ENCODE results near the gene CEACAM21.

Gene CEACAM21

GRCh38 chr19:41586064-41586463 lies 10.1 kb downstream of the CEACAM21 start:
- no peak for DNase-seq (ENCODE audit: low read depth, low spot score)

- no peak for DNase-seq (ENCODE audit: low read depth, low spot score)
These were observed 11.3 kb downstream of the CEACAM21 start for GRCh38 chr19:41587101-41587837.

GRCh38 chr19:41587838-41588210 lies 11.9 kb downstream of the CEACAM21 start:
- no peak for DNase-seq (ENCODE audit: low read depth, low spot score)

GRCh38 chr19:41588497-41589209 lies 12.7 kb downstream of the CEACAM21 start:
- no peak for DNase-seq (ENCODE audit: low read depth, low spot score)

GRCh38 chr19:41589371-41589770 lies 13.4 kb downstream of the CEACAM21 start:
- DNase-seq (ENCODE audit: low read depth, low spot score) = no peak

- DNase-seq (ENCODE audit: low read depth, low spot score) = no peak
These were observed 15.0 kb downstream of the CEACAM21 start for GRCh38 chr19:41590936-41591335.

- no peak for DNase-seq (ENCODE audit: low read depth, low spot score)
These were observed 16.1 kb downstream of the CEACAM21 start for GRCh38 chr19:41591951-41592562.

- DNase-seq (ENCODE audit: low read depth, low spot score) = no peak
These were observed 19.4 kb downstream of the CEACAM21 start for GRCh38 chr19:41595258-41595889.

- DNase-seq (ENCODE audit: low read depth, low spot score) = no peak
These were observed 19.9 kb downstream of the CEACAM21 start for GRCh38 chr19:41595890-41596280.

- no peak for DNase-seq (ENCODE audit: low read depth, low spot score)
These were observed 21.7 kb downstream of the CEACAM21 start for GRCh38 chr19:41597600-41598041.

- no peak for DNase-seq (ENCODE audit: low read depth, low spot score)
These were observed 23.4 kb downstream of the CEACAM21 start for GRCh38 chr19:41599175-41599966.

GRCh38 chr19:41601771-41602170 lies 25.8 kb downstream of the CEACAM21 start:
- no peak for DNase-seq (ENCODE audit: low read depth, low spot score)

- no peak for DNase-seq (ENCODE audit: low read depth, low spot score)
These were observed 28.9 kb downstream of the CEACAM21 start for GRCh38 chr19:41604831-41605230.

- no peak for DNase-seq (ENCODE audit: low read depth, low spot score)
These were observed 30.4 kb downstream of the CEACAM21 start for GRCh38 chr19:41606215-41606837.

GRCh38 chr19:41607668-41608067 lies 31.7 kb downstream of the CEACAM21 start:
- DNase-seq (ENCODE audit: low read depth, low spot score) = no peak

GRCh38 chr19:41610789-41611188 lies 34.8 kb downstream of the CEACAM21 start:
- DNase-seq (ENCODE audit: low read depth, low spot score) = no peak

- no peak for DNase-seq (ENCODE audit: low read depth, low spot score)
These were observed 36.5 kb downstream of the CEACAM21 start for GRCh38 chr19:41612483-41612882.

GRCh38 chr19:41615207-41615606 lies 39.2 kb downstream of the CEACAM21 start:
- DNase-seq (ENCODE audit: low read depth, low spot score) = no peak

- DNase-seq (ENCODE audit: low read depth, low spot score) = no peak
These were observed 41.0 kb downstream of the CEACAM21 start for GRCh38 chr19:41616792-41617621.

Data from brain pericyte (primary cell).